GM23338 (cell line): ENCODE data around the gene METRNL. TPM values are rescaled to one million over a fixed set of nuclear protein-coding genes. Genes with fewer than 3 reads are reported as not detected.

ENCODE experiments used
- ATAC-seq: fragments of 200-7000 bp; cut with Tn5 transposase; 3 replicates; pipeline ENCODE4 v1.9.1; 2020
- DNase-seq: peaks from one replicate; pipeline ENCODE4 v3.0.0-alpha.2; 2015; ENCODE audit warnings: low spot score
- H2AFZ ChIP-seq: fragments of 200-600 bp; sonication (generic); 2 replicates; pipeline ENCODE4 v1.8.0; 2016; ENCODE audit warnings: antibody characterized with exemption, mild to moderate bottlenecking, moderate library complexity
- H3F3A ChIP-seq: fragments of 200-600 bp; sonication (generic); replicated peaks from 2 replicates; pipeline ENCODE4 v1.8.0; 2017; ENCODE audit warnings: antibody characterized with exemption, mixed run types, low read depth
- H3K27ac ChIP-seq: fragments of 200-600 bp; sonication (generic); 2 replicates; pipeline ENCODE4 v1.6.1; 2016; ENCODE audit warnings: low read depth
- H3K27me3 ChIP-seq: fragments of 200-600 bp; sonication (generic); 2 replicates; pipeline ENCODE4 v1.8.0; 2016; ENCODE audit warnings: mild to moderate bottlenecking, mixed run types, moderate library complexity; ENCODE audit not compliant: insufficient read depth
- H3K36me3 ChIP-seq: fragments of 200-600 bp; sonication (generic); 2 replicates; pipeline ENCODE4 v1.8.0; 2016; ENCODE audit warnings: mild to moderate bottlenecking; ENCODE audit not compliant: insufficient read depth
- H3K4me1 ChIP-seq: fragments of 200-600 bp; sonication (generic); 2 replicates; pipeline ENCODE4 v1.8.0; 2016; ENCODE audit warnings: mild to moderate bottlenecking, moderate library complexity; ENCODE audit not compliant: insufficient read depth
- H3K4me2 ChIP-seq: fragments of 200-600 bp; sonication (generic); 2 replicates; pipeline ENCODE4 v1.7.1; 2017; ENCODE audit warnings: mixed run types
- H3K4me3 ChIP-seq: fragments of 200-600 bp; sonication (generic); 2 replicates; pipeline ENCODE4 v1.6.1; 2016; ENCODE audit warnings: mixed run types
- H3K79me2 ChIP-seq: fragments of 200-600 bp; sonication (generic); replicated peaks from 2 replicates; pipeline ENCODE4 v1.8.0; 2017; ENCODE audit warnings: mild to moderate bottlenecking; ENCODE audit not compliant: insufficient read depth
- H3K9me2 ChIP-seq: fragments of 200-600 bp; sonication (generic); 2 replicates; pipeline ENCODE4 v1.8.0; 2017; ENCODE audit not compliant: insufficient read depth
- H4K20me1 ChIP-seq: fragments of 200-600 bp; sonication (generic); replicated peaks from 2 replicates; pipeline ENCODE4 v1.8.0; 2017; ENCODE audit warnings: mild to moderate bottlenecking; ENCODE audit not compliant: insufficient read depth
- H3K27ac Mint-ChIP-seq: 2 replicates; pipeline ENCODE4 v1.8.0; 2020; ENCODE audit warnings: inconsistent platforms, mild to moderate bottlenecking, moderate library complexity, mixed read lengths
- H3K27me3 Mint-ChIP-seq: 3 replicates; pipeline ENCODE4 v1.8.0; 2022; ENCODE audit warnings: low read depth, mild to moderate bottlenecking, moderate library complexity, mixed read lengths, inconsistent platforms; ENCODE audit not compliant: insufficient read depth, poor library complexity
- H3K36me3 Mint-ChIP-seq: 3 replicates; pipeline ENCODE4 v1.8.0; 2021; ENCODE audit warnings: low read depth, mild to moderate bottlenecking, inconsistent platforms, moderate library complexity, mixed read lengths
- H3K4me1 Mint-ChIP-seq: 3 replicates; pipeline ENCODE4 v1.8.0; 2020; ENCODE audit warnings: mild to moderate bottlenecking, inconsistent platforms, mixed read lengths
- H3K4me3 Mint-ChIP-seq: 3 replicates; pipeline ENCODE4 v1.8.0; 2021; ENCODE audit warnings: moderate library complexity, mild to moderate bottlenecking, inconsistent platforms, mixed read lengths
- H3K9me3 Mint-ChIP-seq: 3 replicates; pipeline ENCODE4 v1.8.0; 2020; ENCODE audit warnings: moderate library complexity, mild to moderate bottlenecking, inconsistent platforms, mixed read lengths
- CREB1 ChIP-seq: fragments of 250-450 bp; sonication (Bioruptor Pico); IDR thresholded peaks from 2 replicates; pipeline ENCODE4 v1.5.0; 2020; ENCODE audit warnings: low read depth, mild to moderate bottlenecking, moderate library complexity
- EZH2 ChIP-seq: fragments of 200-600 bp; sonication (generic); IDR thresholded peaks from one replicate; pipeline ENCODE4 v1.8.0; 2017; ENCODE audit warnings: antibody characterized with exemption, mild to moderate bottlenecking, low read depth; ENCODE audit not compliant: unreplicated experiment
- EZH2phosphoT487 ChIP-seq: fragments of 200-600 bp; sonication (generic); IDR thresholded peaks from one replicate; pipeline ENCODE4 v1.8.1; 2018; ENCODE audit warnings: antibody characterized with exemption; ENCODE audit not compliant: unreplicated experiment
- JUNB ChIP-seq: IDR thresholded peaks from one replicate; pipeline ENCODE4 v1.6.1; 2016; ENCODE audit warnings: antibody characterized with exemption; ENCODE audit not compliant: unreplicated experiment
- NANOG ChIP-seq: IDR thresholded peaks from 2 replicates; pipeline ENCODE4 v1.6.1; 2016; ENCODE audit warnings: antibody characterized with exemption, borderline replicate concordance
- POLR2AphosphoS5 ChIP-seq: IDR thresholded peaks from 2 replicates; pipeline ENCODE4 v1.6.1; 2016; ENCODE audit warnings: antibody characterized with exemption, low read depth
- STAT1 ChIP-seq: IDR thresholded peaks from one replicate; pipeline ENCODE4 v1.6.1; 2016; ENCODE audit warnings: antibody characterized with exemption; ENCODE audit not compliant: unreplicated experiment
- ZNF114 ChIP-seq: fragments of 250-450 bp; sonication (Bioruptor Pico); IDR thresholded peaks from 2 replicates; pipeline ENCODE4 v1.5.0; 2020; ENCODE audit warnings: mild to moderate bottlenecking, moderate library complexity
- ZNF331 ChIP-seq: fragments of 250-450 bp; sonication (Bioruptor Pico); IDR thresholded peaks from 2 replicates; pipeline ENCODE4 v1.5.0; 2020; ENCODE audit warnings: low read depth, mild to moderate bottlenecking, moderate library complexity
- polyA plus RNA-seq: library from polyadenylated mRNA; unstranded; fragments of >200 nt; fragmentation: Nextera tagmentation; extraction: Ambion mirVana; gene quantifications from 2 replicates; pipeline ENCODE4 v1.2.1, GENCODE V29; 2016
- total RNA-seq: library from RNA; depleted of rRNA; stranded (reverse); fragments of >200 nt; shearing (Covaris generic); gene quantifications from 2 replicates; pipeline ENCODE4 v1.2.3, GENCODE V29; 2014
- TF ChIP-seq, protein P1 (sequence below): IDR thresholded peaks from one replicate; pipeline ENCODE4 v1.6.1; 2018; ENCODE audit warnings: antibody characterized with exemption; ENCODE audit not compliant: unreplicated experiment
- TF ChIP-seq, protein P2 (sequence below): fragments of 250-450 bp; sonication (Bioruptor Pico); IDR thresholded peaks from 2 replicates; pipeline ENCODE4 v1.5.0; 2020; ENCODE audit warnings: mild to moderate bottlenecking, moderate library complexity

The METRNL gene
- total and polyA plus RNA-seq, 2 experiments from 2014 or later, result 12.2 to 20.2 TPM

DNA sequence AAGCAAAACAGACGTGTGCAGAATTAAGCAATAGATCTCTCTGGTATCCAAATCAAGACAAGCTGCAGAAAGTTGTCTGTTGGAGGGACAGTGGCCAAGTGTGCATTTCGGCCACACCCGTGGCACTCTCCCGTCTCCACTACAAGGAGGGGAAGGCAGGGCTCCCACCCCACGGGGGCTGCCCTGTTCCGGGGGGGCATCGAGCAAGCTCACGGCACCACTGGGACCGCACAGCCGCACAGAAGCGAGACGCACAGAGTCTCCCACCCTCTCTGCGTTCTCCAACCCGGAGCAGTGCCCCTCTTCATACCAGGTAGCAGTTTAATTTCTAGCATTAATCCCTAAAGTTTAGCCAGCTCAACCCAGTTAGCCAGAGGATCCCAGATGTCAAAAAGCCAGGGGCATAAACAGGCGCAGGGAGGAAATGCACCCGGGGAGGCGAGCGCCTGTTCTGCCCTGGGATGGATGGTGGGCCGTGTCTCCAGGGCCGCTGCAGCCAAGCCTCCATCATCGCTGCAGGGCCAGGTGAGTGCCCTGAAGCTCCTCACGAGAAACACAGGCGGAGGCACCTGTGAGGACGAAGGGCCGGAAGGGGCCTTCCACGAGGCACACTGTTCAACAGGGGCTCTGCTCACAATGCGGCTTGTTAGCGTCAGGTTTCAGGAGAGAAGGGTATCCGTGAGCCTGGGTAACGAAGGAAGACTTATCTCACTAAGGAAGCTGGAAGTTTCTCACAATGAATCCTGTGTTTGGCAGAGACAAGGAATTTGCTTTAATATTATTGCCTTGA is 42.1 kb upstream of the METRNL start (continued):
- TF ChIP-seq STAT1, result no peak
- no peak for TF ChIP-seq POLR2AphosphoS5
- TF ChIP-seq, protein P1, sequence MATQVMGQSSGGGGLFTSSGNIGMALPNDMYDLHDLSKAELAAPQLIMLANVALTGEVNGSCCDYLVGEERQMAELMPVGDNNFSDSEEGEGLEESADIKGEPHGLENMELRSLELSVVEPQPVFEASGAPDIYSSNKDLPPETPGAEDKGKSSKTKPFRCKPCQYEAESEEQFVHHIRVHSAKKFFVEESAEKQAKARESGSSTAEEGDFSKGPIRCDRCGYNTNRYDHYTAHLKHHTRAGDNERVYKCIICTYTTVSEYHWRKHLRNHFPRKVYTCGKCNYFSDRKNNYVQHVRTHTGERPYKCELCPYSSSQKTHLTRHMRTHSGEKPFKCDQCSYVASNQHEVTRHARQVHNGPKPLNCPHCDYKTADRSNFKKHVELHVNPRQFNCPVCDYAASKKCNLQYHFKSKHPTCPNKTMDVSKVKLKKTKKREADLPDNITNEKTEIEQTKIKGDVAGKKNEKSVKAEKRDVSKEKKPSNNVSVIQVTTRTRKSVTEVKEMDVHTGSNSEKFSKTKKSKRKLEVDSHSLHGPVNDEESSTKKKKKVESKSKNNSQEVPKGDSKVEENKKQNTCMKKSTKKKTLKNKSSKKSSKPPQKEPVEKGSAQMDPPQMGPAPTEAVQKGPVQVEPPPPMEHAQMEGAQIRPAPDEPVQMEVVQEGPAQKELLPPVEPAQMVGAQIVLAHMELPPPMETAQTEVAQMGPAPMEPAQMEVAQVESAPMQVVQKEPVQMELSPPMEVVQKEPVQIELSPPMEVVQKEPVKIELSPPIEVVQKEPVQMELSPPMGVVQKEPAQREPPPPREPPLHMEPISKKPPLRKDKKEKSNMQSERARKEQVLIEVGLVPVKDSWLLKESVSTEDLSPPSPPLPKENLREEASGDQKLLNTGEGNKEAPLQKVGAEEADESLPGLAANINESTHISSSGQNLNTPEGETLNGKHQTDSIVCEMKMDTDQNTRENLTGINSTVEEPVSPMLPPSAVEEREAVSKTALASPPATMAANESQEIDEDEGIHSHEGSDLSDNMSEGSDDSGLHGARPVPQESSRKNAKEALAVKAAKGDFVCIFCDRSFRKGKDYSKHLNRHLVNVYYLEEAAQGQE, result no peak
- TF ChIP-seq JUNB, result no peak

DNA sequence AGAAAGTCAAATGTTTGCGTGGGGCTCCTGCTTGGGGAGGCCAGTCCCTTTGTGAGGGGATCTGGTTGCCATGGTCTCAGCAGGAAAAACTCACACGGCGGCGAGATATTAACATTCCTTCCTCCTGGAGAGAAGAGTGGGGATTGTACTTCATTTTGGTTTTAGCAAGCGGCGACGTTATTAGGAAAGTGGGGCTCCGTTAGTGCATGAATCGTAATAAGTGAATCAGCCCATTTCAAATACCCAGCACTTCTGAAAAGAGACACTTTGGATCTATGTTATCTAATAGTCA is 41.6 kb upstream of the METRNL start:
- peaks cover 7% of the 10 kb centered on the region; the same call in 2 of the 3 replicates for H3K4me1 Mint-ChIP-seq
- no peak for TF ChIP-seq JUNB
- TF ChIP-seq ZNF114 (CRISPR knock-in tag), result no peak
- TF ChIP-seq EZH2, result no peak
- TF ChIP-seq EZH2phosphoT487, result no peak
- no peak for TF ChIP-seq STAT1
- TF ChIP-seq, protein P1, result no peak
- TF ChIP-seq CREB1 (CRISPR knock-in tag), result no peak
- TF ChIP-seq, protein P2, sequence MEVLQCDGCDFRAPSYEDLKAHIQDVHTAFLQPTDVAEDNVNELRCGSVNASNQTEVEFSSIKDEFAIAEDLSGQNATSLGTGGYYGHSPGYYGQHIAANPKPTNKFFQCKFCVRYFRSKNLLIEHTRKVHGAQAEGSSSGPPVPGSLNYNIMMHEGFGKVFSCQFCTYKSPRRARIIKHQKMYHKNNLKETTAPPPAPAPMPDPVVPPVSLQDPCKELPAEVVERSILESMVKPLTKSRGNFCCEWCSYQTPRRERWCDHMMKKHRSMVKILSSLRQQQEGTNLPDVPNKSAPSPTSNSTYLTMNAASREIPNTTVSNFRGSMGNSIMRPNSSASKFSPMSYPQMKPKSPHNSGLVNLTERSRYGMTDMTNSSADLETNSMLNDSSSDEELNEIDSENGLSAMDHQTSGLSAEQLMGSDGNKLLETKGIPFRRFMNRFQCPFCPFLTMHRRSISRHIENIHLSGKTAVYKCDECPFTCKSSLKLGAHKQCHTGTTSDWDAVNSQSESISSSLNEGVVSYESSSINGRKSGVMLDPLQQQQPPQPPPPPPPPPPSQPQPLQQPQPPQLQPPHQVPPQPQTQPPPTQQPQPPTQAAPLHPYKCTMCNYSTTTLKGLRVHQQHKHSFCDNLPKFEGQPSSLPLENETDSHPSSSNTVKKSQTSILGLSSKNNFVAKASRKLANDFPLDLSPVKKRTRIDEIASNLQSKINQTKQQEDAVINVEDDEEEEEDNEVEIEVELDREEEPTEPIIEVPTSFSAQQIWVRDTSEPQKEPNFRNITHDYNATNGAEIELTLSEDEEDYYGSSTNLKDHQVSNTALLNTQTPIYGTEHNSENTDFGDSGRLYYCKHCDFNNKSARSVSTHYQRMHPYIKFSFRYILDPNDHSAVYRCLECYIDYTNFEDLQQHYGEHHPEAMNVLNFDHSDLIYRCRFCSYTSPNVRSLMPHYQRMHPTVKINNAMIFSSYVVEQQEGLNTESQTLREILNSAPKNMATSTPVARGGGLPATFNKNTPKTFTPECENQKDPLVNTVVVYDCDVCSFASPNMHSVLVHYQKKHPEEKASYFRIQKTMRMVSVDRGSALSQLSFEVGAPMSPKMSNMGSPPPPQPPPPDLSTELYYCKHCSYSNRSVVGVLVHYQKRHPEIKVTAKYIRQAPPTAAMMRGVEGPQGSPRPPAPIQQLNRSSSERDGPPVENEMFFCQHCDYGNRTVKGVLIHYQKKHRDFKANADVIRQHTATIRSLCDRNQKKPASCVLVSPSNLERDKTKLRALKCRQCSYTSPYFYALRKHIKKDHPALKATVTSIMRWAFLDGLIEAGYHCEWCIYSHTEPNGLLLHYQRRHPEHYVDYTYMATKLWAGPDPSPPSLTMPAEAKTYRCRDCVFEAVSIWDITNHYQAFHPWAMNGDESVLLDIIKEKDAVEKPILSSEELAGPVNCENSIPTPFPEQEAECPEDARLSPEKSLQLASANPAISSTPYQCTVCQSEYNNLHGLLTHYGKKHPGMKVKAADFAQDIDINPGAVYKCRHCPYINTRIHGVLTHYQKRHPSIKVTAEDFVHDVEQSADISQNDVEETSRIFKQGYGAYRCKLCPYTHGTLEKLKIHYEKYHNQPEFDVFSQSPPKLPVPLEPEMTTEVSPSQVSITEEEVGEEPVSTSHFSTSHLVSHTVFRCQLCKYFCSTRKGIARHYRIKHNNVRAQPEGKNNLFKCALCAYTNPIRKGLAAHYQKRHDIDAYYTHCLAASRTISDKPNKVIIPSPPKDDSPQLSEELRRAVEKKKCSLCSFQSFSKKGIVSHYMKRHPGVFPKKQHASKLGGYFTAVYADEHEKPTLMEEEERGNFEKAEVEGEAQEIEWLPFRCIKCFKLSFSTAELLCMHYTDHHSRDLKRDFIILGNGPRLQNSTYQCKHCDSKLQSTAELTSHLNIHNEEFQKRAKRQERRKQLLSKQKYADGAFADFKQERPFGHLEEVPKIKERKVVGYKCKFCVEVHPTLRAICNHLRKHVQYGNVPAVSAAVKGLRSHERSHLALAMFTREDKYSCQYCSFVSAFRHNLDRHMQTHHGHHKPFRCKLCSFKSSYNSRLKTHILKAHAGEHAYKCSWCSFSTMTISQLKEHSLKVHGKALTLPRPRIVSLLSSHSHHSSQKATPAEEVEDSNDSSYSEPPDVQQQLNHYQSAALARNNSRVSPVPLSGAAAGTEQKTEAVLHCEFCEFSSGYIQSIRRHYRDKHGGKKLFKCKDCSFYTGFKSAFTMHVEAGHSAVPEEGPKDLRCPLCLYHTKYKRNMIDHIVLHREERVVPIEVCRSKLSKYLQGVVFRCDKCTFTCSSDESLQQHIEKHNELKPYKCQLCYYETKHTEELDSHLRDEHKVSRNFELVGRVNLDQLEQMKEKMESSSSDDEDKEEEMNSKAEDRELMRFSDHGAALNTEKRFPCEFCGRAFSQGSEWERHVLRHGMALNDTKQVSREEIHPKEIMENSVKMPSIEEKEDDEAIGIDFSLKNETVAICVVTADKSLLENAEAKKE (CRISPR knock-in tag), result no peak
- TF ChIP-seq NANOG, result no peak
- TF ChIP-seq ZNF331, result no peak
- H3K27me3 ChIP-seq, result no peaks in the 10 kb centered on the region
- no peak overlapping the region for H3K27ac Mint-ChIP-seq
- peaks cover 6% of the 10 kb centered on the region for H3K27me3 Mint-ChIP-seq
- no peak overlapping the region for H3K4me3 Mint-ChIP-seq
- H3F3A ChIP-seq, result no peaks in the 10 kb centered on the region
- H3K4me2 ChIP-seq, result no peak overlapping the region
- ATAC-seq (no peak), DNase-seq (no peak)
- no peak overlapping the region for H2AFZ ChIP-seq
- H3K27ac ChIP-seq, result no peak overlapping the region
- peaks cover 28% of the 10 kb centered on the region for H3K9me3 Mint-ChIP-seq
- no peak overlapping the region for H3K4me3 ChIP-seq
- H3K79me2 ChIP-seq, result no peaks in the 10 kb centered on the region
- peaks cover 23% of the 10 kb centered on the region for H3K36me3 ChIP-seq
- H4K20me1 ChIP-seq, result no peaks in the 10 kb centered on the region
- no peaks in the 10 kb centered on the region for H3K4me1 ChIP-seq
- no peaks in the 10 kb centered on the region for H3K9me2 ChIP-seq
- H3K36me3 Mint-ChIP-seq, result peaks cover 67% of the 10 kb centered on the region
